ENCODE data around the gene PCDHB7.
"Not testable (repeated sequence)": the region's sequence is repeated elsewhere in the genome, so short reads cannot be mapped to it uniquely, and the experiment has no call there.

The PCDHB7 gene

DNA sequence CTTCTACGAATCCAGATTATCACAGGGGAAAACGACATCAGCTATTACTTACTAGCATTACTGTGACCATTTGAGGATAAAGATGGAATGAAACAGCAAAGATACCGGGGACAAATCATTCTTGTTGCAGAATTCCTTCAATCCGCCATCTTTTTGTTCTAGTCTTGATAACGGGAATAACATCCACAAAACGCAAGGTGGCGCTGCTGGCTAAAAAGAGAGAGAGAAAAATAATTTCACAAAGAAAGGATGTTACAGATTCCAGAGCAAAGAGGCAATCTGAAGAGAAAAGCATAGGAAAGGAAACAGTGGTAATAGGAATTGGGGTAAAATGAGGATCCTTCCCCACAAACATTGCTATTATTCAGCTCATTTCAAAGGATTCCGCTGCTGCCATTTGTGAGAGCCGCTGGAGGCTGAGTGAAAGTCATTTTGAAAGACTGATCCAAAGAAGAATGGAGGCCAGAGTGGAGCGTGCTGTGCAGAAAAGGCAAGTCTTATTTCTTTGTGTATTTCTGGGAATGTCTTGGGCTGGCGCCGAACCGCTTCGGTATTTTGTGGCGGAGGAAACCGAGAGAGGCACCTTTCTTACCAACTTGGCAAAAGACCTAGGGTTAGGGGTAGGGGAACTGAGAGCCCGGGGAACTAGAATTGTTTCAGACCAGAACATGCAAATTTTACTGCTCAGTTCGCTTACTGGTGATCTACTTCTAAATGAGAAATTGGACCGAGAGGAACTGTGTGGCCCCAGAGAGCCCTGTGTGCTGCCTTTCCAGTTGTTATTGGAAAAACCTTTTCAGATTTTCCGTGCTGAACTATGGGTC, at the start of gene PCDHB7:
Gene PCDHB7 (plus strand): TSS at position 264 of the 824 bp plus-strand sequence. CDS start 192 bp downstream, at position 456.
- no peak for DNase-seq (ENCODE audit: low read depth)

DNA sequence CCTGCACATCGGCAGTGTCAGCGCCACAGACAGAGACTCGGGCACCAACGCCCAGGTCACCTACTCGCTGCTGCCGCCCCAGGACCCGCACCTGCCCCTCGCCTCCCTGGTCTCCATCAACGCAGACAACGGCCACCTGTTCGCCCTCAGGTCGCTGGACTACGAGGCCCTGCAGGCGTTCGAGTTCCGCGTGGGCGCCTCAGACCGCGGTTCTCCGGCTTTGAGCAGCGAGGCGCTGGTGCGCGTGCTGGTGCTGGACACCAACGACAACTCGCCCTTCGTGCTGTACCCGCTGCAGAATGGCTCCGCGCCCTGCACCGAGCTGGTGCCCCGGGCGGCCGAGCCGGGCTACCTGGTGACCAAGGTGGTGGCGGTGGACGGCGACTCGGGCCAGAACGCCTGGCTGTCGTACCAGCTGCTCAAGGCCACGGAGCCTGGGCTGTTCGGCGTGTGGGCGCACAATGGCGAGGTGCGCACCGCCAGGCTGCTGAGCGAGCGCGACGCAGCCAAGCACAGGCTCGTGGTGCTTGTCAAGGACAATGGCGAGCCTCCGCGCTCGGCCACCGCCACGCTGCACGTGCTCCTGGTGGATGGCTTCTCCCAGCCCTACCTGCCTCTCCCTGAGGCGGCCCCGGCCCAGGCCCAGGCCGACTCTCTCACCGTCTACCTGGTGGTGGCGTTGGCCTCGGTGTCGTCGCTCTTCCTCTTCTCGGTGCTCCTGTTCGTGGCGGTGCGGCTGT, 48.9 kb upstream of the PCDHB7 start:
- DNase-seq (ENCODE audit: low read depth), result not testable (repeated sequence)

DNA sequence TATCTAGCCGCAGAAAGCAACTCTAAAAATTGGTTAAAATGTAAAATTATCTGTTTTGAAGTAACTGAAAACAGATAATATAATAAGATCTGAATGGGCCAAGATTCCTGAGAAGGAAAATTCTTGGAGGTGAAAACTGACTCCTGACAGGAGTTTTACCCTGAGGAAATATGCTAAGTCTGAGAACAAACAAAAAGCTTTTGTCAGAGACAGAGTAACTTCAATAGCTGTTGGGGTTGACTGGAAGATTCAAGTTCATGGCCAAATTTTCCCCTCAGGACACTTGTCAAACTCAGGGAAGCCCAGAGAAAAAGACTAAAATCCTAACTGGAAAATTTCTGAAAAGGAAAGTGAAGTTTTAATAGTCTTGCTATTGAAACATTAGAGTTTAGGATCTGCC, 45.1 kb upstream of the PCDHB7 start:
- DNase-seq (ENCODE audit: low read depth), result no peak

DNA sequence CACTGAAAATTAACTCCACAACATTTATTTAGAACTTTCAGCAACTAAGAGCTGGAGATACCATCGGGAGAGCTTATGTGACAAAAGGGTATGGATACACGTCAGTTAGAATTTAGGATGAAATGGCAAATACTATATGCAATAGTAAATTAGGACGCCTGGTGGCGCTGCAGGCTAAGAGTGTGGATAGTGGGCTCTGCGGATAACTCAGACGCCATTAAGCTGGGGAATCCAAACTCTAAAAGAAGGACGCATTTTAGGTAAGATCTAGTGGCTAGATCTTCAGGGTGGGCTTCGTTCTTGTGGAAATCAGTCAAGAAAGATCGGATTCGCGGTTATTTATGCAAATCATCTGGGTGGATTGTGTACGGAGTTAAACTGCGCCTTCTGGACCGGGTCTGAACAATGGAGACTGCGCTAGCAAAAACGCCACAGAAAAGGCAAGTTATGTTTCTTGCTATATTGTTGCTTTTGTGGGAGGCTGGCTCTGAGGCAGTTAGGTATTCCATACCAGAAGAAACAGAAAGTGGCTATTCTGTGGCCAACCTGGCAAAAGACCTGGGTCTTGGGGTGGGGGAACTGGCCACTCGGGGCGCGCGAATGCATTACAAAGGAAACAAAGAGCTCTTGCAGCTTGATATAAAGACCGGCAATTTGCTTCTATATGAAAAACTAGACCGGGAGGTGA, 37.3 kb upstream of the PCDHB7 start, which contains the start of gene PCDHB5:
Gene PCDHB5 (plus strand): TSS at position 177 of the 688 bp plus-strand sequence. CDS start 229 bp downstream, at position 406.
- DNase-seq (ENCODE audit: low read depth), result no peak

DNA sequence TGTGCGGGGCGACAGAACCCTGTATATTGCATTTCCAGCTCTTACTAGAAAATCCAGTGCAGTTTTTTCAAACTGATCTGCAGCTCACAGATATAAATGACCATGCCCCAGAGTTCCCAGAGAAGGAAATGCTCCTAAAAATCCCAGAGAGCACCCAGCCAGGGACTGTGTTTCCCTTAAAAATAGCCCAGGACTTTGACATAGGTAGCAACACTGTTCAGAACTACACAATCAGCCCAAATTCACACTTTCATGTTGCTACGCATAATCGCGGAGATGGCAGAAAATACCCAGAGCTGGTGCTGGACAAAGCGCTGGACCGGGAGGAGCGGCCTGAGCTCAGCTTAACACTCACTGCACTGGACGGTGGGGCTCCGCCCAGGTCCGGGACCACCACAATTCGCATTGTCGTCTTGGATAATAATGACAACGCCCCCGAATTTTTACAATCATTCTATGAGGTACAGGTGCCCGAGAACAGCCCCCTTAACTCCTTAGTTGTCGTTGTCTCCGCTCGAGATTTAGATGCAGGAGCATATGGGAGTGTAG, 36.7 kb upstream of the PCDHB7 start:
- DNase-seq (ENCODE audit: low read depth), result no peak

DNA sequence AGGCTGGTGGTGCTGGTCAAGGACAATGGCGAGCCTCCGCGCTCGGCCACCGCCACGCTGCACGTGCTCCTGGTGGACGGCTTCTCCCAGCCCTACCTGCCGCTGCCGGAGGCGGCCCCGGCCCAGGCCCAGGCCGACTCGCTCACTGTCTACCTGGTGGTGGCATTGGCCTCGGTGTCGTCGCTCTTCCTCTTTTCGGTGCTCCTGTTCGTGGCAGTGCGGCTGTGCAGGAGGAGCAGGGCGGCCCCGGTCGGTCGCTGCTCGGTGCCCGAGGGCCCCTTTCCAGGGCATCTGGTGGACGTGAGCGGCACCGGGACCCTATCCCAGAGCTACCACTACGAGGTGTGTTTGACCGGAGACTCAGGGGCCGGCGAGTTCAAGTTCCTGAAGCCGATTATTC, 35.1 kb upstream of the PCDHB7 start:
- not testable (repeated sequence) for DNase-seq (ENCODE audit: low read depth)

DNA sequence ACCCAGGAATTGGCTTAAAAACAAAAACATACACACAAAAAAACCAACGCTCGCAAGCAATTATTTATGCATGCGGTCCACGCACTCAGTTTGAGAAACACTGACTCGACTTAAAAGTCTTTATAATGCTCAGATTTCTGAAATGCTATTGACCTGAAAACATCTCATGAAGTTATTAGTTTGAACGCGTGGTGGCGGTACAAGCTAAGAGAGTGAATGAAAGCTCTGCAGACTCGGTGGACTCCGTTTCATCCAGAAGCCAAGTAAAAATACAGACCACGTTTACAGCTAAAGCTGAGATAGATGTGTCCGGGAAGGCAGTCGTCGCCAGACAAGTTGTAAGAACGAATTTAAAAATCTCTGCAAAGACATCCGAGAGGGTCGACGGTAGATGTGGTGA, 22.6 kb upstream of the PCDHB7 start, which contains the start of gene PCDHB6:
Gene PCDHB6 (plus strand): TSS at position 246 of the 400 bp plus-strand sequence. CDS start 201 bp downstream, outside the sequence.
- no peak for DNase-seq (ENCODE audit: low read depth)

DNA sequence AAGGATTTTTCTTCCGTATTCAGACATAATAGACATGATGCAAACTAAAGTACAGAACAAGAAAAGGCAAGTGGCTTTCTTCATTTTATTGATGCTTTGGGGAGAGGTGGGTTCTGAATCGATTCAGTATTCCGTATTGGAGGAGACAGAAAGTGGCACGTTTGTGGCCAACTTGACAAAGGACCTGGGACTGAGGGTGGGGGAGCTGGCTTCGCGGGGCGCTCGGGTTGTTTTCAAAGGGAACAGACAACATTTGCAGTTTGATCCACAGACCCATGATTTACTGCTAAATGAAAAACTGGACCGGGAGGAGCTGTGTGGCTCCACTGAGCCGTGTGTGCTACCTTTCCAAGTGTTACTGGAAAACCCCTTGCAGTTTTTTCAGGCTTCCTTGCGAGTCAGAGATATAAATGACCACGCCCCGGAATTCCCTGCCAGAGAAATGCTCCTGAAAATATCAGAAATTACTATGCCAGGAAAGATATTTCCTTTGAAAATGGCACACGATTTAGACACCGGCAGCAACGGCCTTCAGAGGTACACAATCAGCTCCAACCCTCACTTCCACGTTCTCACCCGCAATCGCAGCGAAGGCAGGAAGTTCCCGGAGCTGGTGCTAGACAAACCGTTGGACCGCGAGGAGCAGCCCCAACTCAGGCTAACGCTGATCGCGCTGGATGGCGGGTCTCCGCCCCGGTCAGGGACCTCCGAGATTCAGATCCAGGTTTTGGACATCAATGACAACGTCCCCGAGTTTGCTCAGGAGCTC, 22.0 kb upstream of the PCDHB7 start:
- no peak for DNase-seq (ENCODE audit: low read depth)

DNA sequence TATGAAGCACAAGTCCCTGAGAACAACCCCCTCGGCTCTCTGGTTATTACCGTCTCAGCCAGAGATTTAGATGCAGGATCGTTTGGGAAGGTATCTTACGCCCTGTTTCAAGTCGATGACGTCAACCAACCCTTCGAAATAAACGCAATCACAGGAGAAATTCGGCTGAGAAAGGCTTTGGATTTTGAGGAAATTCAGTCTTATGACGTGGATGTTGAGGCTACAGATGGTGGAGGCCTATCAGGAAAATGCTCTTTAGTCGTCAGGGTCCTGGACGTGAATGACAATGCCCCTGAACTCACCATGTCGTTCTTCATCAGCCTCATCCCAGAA, 21.5 kb upstream of the PCDHB7 start:
- DNase-seq (ENCODE audit: low read depth), result no peak

DNA sequence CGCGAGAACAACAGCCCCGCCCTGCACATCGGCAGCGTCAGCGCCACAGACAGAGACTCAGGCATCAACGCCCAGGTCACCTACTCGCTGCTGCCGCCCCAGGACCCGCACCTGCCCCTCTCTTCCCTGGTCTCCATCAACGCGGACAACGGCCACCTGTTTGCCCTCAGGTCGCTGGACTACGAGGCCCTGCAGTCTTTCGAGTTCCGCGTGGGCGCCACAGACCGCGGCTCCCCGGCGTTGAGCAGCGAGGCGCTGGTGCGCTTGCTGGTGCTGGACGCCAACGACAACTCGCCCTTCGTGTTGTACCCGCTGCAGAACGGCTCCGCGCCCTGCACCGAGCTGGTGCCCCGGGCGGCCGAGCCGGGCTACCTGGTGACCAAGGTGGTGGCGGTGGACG, 20.8 kb upstream of the PCDHB7 start:
- DNase-seq (ENCODE audit: low read depth), result not testable (repeated sequence)

DNA sequence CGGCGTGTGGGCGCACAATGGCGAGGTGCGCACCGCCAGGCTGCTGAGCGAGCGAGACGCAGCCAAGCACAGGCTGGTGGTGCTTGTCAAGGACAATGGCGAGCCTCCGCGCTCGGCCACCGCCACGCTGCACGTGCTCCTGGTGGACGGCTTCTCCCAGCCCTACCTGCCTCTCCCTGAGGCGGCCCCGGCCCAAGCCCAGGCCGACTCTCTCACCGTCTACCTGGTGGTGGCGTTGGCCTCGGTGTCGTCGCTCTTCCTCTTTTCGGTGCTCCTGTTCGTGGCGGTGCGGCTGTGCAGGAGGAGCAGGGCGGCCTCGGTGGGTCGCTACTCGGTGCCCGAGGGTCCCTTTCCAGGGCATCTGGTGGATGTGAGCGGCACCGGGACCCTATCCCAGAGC, 20.3 kb upstream of the PCDHB7 start:
- not testable (repeated sequence) for DNase-seq (ENCODE audit: low read depth)

DNA sequence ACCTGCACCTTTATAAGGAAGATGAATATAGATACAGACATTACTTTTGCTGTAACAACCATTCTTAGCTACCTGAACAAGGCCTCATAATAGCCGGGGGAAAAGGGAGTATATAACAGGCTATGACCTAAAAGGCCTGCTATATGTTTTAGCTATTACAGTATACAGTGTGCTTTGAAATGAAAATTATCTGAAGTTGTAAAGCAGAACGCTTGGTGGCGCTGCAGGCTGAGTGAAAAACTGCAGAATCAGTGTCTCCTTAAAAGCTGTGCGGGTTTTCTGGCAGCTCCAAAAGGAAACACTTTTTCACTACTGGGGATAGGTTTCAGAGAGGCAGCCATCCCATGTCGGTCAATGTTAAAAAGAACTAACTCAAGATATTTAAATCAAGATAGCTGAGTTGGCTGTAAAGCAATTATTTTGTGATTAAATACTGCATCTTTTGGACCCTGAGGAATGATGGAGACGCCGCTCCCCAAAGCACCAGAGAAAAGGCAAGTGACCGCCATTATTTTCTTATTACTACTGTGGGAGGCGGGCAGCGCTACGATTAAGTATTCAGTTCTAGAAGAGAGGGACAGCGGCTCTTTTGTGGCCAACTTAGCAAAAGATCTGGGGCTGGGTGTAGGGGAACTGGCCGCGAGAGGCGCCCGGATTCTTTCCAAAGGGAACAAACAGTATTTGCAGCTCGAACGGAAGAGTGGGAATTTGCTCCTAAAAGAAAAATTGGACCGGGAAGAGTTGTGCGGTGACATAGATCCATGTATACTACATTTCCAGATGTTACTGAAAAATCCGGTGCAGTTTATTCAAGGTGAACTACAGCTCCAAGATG, 16.7 kb upstream of the PCDHB7 start:
- no peak for DNase-seq (ENCODE audit: low read depth)

DNA sequence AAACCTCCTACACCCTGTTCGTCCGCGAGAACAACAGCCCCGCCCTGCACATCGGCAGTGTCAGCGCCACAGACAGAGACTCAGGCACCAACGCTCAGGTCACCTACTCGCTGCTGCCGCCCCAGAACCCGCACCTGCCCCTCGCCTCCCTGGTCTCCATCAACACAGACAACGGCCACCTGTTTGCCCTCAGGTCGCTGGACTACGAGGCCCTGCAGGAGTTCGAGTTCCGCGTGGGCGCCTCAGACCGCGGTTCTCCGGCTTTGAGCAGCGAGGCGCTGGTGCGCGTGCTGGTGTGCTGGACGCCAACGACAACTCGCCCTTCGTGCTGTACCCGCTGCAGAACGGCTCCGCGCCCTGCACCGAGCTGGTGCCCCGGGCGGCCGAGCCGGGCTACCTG, 15.1 kb upstream of the PCDHB7 start:
- DNase-seq (ENCODE audit: low read depth), result not testable (repeated sequence)

DNA sequence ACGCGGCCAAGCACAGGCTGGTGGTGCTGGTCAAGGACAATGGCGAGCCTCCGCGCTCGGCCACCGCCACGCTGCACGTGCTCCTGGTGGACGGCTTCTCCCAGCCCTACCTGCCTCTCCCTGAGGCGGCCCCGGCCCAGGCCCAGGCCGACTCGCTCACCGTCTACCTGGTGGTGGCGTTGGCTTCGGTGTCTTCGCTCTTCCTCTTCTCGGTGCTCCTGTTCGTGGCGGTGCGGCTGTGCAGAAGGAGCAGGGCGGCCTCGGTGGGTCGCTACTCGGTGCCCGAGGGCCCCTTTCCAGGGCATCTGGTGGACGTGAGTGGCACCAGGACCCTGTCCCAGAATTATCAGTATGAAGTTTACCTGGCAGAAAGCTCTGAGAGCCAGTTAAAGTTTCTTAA, 14.5 kb upstream of the PCDHB7 start:
- DNase-seq (ENCODE audit: low read depth), result not testable (repeated sequence)

DNA sequence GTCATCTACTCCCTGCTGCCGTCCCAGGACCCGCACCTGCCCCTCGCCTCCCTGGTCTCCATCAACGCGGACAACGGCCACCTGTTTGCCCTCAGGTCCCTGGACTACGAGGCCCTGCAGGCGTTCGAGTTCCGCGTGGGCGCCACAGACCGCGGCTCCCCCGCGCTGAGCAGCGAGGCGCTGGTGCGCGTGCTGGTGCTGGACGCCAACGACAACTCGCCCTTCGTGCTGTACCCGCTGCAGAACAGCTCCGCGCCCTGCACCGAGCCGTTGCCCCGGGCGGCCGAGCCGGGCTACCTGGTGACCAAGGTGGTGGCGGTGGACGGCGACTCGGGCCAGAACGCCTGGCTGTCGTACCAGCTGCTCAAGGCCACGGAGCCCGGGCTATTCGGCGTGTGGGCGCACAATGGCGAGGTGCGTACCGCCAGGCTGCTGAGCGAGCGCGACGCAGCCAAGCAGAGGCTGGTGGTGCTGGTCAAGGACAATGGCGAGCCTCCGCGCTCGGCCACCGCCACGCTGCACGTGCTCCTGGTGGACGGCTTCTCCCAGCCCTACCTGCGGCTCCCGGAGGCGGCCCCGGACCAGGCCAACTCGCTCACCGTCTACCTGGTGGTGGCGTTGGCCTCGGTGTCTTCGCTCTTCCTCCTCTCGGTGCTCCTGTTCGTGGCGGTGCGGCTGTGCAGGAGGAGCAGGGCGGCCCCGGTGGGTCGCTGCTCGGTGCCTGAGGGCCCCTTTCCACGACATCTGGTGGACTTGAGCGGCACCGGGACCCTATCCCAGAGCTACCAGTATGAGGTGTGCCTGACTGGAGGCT, 2.1 kb downstream of the PCDHB7 start:
- DNase-seq (ENCODE audit: low read depth), result not testable (repeated sequence)

DNA sequence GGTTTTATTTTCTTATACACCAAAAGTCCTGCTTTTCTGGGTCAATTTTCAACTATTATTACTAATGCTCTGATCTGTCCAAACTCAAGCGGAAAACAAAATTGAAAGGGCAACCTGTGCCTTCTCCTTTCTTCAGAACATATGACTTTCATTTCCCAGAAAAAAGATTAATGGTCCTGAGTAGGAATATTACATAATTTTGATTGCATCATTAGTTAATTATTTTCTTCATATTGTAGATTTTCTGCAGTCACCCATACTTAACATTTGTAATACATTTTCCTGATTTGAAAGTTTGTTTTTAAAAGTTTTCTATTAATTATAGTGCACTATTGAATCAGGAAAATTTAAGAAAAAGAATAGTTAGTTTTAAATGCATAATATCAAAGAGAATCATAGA, 3.5 kb downstream of the PCDHB7 start:
- no peak for DNase-seq (ENCODE audit: low read depth)

DNA sequence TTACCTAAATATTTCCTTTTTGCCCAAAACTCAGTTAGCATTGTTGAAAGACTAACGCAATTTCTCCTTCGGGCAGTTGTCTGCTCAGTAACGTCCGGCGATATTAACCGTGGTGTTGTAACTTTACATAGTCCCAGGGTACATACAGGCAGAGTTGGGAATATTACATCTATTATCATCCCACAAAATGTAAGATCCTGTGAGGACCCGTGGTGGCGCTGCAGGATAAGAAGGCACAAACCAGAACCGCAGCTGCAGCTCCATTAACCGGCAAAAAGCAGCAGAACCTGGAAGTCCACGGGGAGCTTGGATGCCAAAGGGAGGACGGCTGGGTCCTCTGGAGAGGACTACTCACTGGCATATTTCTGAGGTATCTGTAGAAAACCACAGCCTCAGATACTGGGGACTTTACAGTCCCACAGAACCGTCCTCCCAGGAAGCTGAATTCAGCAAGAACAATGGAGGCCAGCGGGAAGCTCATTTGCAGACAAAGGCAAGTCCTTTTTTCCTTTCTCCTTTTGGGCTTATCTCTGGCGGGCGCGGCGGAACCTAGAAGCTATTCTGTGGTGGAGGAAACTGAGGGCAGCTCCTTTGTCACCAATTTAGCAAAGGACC, 5.2 kb downstream of the PCDHB7 start, which contains the start of gene PCDHB8:
Gene PCDHB8 (plus strand): TSS at position 214 of the 615 bp plus-strand sequence. CDS start 245 bp downstream, at position 459.
- DNase-seq (ENCODE audit: low read depth), result not testable (repeated sequence)

DNA sequence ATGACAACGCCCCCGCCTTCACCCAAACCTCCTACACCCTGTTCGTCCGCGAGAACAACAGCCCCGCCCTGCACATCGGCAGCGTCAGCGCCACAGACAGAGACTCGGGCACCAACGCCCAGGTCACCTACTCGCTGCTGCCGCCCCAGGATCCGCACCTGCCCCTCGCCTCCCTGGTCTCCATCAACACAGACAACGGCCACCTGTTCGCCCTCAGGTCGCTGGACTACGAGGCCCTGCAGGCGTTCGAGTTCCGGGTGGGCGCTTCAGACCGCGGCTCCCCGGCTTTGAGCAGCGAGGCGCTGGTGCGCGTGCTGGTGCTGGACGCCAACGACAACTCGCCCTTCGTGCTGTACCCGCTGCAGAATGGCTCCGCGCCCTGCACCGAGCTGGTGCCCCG, 6.9 kb downstream of the PCDHB7 start:
- DNase-seq (ENCODE audit: low read depth), result not testable (repeated sequence)

DNA sequence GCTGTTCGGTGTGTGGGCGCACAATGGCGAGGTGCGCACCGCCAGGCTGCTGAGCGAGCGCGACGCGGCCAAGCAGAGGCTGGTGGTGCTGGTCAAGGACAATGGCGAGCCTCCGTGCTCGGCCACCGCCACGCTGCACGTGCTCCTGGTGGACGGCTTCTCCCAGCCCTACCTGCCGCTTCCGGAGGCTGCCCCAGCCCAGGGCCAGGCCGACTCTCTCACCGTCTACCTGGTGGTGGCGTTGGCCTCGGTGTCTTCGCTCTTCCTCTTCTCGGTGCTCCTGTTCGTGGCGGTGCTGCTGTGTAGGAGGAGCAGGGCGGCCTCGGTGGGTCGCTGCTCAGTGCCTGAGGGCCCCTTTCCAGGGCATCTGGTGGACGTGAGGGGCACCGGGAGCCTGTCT, 7.4 kb downstream of the PCDHB7 start:
- not testable (repeated sequence) for DNase-seq (ENCODE audit: low read depth)
